ENCODE measurements around the gene CRYBB1.

Gene CRYBB1

DNA sequence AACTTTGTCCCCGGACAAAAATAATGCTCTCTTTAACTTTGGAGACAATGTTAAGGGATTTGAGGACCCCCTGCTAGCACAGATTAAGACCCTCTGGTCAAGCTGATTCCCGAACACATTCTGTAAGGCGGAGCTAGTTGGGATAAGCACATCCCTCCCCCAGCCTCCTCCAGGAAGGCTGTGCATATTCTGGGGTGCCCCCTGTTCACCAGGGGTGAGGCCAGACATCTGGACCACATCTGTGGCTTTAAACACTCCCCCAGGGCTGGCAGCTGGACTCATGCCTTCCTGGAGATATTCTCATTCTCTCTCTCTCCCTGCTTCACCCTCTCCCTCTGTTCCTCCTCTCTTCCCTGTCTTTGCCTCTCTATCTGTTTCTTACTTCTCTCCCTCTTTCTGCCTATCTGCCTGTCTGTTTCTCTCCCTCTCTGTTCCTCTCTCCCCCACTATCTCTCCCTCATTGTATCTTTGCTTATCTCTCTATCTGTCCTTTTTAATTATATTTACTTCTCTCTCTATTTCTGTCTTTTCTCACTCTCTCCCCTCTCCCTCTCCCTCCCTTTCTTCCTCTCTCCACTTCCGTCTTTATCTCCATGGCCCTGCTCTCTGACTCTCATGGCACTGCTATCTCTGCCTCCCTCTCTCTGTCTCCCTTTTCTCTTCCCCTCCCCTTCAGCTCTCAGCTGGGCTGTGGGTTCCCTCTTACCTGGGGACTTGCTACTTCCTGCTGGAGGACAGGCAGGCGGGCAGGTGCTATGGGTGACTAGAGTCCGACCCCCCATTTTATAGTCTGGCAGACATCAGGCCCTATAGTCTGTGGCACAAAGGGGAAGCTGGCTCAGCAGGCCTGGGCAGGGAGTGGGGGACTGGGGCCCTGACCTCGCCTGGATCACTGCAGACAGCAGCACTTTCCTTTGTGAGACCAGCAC is at the start of gene CRYBB1:
Gene CRYBB1, minus strand, starts transcription at position 757 of the 929 bp plus-strand sequence. CDS start 1,708 bp downstream, outside the sequence.
- DNase-seq (ENCODE audit: low read depth, low spot score) = no peak

DNA sequence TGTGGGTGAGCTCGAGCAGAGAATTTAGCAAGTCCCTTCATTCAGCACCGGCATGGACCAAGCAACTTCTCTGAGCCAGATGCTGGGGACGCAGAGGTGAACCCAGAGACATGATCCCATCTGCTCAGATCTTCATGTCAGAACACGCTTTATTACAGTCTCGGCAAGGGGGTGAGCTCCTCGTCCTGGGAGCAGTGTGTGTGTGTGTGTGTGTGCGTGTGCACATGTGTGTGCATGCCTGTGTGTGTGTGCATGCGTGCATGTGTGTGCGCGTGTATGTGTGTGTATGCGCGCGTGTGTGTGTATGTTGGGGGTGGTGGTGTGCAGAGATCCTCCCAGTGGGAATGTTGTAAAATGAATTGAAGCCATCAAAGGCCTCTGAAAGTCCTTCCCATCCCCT is 49.3 kb upstream of the CRYBB1 start:
- DNase-seq (ENCODE audit: low read depth, low spot score) = no peak

DNA sequence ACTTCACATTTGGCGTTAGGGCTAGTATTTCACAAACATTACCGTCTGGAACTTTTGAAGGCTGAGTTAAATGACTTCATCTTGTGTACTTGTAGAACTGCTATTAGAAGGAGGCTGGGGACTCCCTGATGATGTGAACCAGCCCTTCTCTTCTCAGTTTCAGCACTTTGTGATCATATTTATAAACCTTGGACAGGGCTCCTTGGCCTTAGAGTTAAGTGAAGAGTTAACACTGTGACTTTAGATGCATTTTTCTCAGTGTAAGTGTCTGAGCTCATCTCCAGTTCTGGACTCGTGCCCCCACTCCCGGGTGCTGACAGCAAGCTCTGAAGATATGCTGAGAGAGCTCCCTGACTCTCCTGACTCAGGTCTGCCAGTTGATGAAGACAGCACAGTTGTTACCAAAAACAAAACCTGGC is 48.0 kb upstream of the CRYBB1 start:
- no peak for DNase-seq (ENCODE audit: low read depth, low spot score)

DNA sequence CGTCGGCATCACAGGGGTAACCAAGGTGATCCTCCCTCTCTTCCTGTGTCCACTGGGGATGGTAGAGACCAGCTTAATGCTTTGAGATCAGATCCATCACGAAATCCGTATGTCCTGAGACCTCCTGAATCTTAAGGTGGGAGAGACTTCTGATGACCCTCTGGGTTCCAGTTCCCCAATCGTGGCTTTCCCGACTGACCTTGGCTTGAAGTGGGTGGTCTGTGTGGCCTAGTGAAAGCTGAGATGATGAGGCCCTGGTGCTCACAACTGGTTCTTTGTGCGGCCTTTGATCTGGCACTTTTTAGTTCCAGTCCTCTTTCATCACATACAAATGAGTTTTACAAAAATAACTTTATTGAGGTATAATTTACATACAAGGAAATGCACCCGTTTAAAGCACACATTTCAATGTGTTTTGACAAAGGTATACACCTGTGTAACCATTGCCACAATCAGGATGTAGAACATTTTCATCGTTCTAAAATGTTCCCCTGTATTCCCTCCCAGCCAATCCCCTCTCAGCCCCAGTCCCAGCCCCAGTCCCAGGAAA is 45.6 kb upstream of the CRYBB1 start:
- no peak for DNase-seq (ENCODE audit: low read depth, low spot score)

DNA sequence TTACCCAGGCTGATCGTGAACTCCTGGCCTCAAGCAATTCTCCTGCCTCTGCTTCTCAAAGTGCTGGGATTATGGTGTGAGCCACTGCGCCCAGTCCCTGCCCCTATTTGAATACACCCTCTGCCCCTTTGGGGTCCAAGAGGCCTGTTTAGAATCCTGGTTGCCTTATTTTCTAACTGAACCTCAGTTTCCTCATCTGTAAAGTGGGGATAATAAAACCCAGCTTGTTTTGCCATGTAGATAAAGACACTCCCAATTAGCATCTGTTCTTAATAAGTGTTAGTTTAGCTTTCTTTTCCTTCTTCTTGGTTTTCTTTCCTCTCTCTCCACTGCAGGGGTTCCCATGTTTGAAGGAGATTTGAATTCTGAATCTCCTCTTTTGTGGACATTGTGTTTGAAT is 44.3 kb upstream of the CRYBB1 start:
- DNase-seq (ENCODE audit: low read depth, low spot score) = no peak

DNA sequence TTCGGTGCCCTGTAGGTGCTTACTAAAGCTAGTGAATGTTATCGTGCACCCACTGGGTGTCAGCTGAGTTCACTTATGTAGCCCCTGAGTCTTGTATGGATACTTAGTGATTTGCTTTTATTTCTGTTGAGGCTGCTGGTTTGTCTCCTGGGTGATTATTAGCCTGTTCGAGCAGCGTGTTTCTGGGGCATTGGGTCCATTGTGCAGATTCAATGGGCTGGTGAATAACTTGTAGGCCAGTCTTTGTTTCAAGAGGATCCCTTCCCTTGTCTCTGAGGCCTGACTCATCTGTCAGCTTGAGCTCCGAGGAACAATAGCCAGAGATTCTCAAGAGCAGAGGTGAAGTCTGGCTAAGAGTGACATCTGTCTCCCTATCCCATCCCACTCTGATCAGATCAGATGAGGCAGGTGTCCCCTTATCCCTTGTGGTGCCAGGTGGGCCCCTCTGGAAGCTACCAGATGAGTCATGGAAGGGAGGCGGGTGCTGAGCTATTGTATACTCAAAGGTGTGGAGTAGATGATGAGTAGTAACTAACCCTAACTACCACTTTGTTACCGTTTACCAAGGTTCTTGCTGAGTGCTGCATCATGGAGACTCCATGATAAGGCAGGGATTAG is 43.2 kb upstream of the CRYBB1 start:
- DNase-seq (ENCODE audit: low read depth, low spot score) = no peak

DNA sequence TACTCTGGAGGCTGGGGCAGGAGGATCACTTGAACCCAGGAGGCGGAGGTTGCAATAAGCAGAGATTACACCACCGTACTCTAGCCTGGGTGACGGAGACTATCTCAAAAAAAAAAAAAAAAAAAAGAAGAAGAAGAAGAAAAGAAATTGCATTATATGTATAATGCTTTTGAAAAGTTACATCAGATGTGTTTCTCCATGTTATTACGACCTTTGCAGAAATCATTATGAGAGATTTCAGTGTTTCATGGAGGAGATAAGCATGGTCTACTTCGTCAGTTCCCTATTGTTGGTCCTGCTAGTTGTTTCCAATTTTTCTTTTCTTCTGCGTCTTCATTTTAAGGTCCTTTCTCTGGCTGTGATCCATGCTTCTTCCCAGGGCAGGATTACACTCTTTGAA is 42.5 kb upstream of the CRYBB1 start:
- no peak for DNase-seq (ENCODE audit: low read depth, low spot score)

DNA sequence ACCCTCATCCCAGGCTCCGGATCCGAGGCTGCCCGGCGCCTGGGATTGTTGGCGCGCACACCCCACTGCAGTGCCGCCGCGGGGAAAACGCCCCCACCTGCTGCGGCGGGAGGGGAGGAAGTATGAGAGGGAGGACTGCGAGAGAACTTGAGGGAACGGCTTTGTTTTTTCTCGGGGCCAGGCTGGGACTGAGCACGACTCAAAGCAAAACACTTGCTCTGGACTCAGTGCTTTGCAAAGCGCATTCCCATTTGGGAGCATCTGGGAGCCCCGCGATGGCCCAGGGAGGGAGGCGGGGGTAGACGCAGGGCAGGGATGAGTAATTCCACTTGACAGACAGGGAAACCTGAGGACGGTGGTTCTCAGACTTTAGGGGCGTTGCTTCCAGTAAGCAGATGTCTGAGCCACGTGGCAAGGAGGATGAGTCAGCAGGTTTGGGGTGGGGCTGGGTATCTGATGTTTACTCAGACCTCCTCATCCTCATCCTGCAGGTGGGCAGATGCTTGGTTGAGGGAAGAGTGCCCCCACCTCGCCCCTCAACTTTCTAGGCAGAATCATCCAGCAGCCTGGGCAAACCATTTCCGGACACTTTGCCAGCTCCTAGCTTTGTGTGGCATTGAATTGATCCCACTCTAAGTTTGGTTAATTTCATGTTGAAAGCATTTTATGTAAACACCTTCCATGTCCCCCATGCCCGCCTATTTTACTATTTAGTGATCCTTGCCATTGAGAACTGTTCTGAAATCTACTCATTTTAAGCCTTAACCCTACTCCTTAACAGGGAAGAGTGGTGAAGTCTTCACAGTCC is 41.0 kb upstream of the CRYBB1 start:
- peak; percentile 67 for DNase-seq (ENCODE audit: low read depth, low spot score)

DNA sequence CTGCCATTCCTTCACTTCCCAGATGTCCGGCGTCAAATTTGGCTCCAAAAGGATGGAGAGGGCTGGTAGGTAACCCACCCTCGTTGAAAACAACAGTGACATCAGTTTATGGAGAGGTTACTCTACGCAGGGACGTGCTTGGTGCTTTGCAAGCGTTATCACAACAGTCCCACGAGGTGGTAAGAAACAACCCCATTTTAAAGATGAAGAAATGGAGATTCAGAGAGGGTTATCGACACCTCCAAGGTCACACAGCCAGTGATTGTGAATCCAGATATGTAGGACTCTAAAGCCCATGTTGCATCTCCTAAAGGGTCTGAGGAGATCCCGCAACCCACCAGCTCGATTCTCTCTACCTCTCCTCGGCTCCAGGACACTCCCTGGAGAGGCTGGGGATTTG is 40.3 kb upstream of the CRYBB1 start:
- DNase-seq (ENCODE audit: low read depth, low spot score) = no peak

DNA sequence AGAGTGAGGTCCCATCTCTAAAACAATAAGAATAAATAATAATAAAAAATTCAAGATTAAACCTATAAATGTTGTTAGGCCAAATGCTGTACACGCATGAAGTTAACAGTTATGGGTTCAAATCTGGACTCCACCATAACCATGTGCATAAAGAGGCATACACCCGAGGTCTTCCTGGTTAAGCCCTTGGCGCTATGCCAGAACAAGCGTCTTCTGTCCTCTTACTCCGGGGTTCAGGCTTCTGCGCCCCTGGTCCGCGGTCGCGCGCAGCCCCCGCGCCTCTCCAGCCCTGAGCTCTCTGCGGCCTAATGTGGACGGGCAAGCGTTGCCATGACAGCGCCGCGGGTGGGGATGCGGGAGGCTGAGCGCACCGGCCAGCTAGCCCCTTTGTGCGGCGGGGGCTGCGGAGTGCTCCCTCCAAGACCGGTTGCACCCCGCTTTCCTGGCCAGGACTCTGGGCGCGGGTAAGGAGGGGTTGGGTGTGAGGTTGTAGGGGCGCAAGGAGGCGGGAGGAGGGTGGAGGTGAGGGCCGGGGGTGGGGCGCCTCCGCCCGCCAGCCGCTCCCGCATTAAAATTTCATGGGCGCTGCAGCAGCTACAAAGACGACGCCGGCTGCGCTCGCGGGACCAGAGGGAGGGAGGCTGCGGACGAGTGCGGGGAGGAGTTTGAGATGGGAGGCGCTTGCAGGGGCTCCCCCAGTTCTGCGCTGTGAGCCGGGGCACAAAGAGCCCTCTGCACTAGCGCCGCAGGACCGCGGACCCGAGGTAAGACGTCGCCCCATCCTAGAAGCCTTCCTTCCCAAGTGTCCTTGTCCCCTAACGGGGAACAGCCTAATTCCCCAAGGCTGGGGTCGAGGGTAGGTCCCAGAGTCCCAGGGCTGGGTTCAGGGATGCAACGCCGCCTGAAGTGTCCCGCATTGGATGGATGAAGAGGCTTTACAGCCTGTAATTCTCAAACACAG is 39.3 kb upstream of the CRYBB1 start, which contains the start of gene MIAT:
Gene MIAT, plus strand, starts transcription at position 698 of the 961 bp plus-strand sequence.
- no peak for DNase-seq (ENCODE audit: low read depth, low spot score)

DNA sequence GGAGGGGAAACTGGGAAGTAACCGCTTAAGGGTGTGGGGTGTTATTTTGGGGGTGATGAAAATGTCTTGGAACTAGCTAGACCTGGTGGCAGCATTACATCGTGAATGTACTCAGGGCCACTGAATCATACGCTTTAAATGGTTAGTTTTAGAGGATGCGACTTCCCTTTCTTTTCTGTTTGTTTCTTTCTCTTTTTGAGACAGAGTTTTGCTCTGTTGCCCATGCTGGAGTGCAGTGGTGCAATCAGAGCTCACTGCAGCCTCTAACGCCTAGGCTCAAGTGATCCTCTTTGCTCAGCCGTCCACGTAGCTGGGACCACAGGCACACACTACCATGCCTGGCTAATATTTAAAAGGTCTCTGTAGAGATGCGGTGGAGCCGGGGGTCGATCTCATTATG is 34.0 kb upstream of the CRYBB1 start:
- no peak for DNase-seq (ENCODE audit: low read depth, low spot score)

DNA sequence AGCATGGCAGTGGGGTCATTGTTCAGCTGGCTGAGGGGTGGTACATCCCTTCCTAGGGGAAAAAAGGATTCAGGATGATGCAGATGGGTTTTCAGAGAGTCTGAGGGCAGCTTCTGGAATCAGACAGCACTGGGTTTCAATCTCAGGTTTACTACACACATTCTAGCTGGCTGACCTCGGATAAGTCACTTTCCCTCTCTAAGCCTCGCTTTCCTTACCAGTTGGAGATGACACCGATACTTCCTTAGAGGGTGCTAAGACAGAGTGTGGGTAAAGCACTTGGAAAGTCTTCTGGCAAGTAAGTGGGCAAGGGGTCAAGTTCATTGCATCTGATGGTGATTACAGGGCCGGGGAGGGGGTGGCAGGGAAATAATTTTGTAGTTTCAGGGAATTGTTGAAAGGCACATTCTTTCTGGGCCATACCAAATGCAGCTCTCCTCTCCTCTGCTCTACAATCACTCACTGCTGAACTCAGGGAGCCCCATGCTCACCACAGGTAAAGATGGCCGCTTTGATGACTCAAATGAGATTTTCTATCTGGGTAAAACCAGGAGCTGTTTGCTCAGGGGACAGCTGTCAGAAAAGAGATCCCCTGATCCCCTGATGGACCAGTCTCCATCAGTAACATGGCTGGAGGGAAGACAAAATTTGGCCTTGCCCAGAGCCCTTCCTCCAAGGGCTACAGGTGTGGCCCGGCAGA is 33.0 kb upstream of the CRYBB1 start:
- DNase-seq (ENCODE audit: low read depth, low spot score) = no peak

DNA sequence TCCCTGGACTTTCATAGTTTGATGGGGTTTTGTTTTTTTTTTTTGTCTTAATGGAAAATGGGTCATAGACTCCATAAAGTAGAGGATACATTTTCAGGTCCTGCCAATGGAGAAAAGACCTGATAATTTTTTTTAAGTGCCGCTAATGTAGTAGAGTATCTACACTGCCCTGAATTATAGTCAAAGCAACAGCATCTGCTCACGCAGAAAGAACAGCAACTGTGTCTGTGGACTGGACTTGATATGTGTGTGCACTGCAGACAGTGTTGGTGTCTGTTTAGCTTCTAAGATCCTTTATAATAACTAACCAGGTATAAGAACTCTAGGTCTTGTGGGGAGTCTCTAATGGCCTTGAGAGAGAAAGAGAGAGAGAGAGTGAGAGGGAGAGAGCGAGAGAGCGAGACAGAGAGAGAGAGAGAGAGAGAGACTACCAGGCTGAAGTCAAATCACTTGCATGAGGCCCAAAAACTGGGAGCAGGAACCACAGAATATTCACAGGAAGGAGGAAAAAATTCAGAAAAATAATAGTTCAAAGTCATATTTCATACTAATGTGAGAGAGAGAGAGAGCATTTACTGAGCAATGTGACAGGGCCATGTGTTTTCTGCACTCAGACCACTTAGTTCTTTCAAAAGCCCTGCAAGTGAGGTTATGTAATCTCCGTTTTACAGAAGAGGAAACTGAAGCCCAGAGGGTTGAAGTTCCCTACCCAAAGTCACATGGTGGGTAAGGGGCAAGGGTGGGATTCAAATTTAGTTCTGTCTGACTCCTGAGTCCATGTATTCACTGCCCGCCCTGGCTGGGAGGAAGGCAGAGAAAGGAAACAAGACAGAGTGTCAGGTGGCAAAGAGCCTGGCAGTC is 30.9 kb upstream of the CRYBB1 start:
- DNase-seq (ENCODE audit: low read depth, low spot score) = no peak

DNA sequence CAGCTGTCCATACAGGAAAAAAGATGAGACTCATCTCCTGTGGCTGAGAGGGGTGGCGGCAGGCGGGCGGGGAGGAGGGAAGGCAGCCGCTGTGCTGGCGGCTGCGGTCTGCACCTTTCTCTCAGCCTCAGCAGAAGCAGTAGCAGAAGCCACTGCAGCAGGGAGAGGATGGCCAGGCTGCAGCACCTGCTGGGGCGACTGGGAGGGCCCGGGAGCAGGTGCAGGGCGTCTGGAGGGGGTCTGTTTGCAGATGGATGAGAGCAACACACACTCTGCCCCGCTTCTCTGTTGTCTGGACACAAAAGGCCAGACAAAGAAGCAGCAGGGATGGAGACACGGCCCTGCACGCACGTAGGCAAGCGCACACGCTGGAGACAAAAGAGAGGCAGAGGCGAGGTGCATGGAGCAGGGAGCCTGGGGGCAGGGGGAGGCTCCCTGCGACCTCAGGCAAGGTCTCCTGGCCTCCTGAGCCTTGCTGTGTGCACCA is 30.2 kb upstream of the CRYBB1 start:
- no peak for DNase-seq (ENCODE audit: low read depth, low spot score)

DNA sequence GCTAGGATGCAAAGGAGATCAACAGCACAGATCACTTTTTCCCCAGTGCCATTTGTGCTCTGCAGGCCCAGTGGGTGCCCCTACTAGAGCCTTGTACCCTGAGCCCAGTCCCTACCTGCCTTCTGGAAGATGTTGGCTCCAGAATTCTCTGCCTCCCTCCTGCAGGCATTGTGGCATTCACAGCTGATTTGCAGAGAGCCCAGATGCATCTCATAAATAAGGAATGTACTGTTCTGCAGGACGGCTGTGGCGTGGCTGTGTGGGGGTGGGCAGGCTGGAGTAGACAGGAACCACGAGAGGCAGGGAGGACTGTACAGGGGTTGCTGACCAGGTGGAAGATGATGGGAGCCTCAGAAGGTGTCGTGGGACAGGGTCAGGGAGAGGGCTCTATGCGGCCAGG is 28.3 kb upstream of the CRYBB1 start:
- DNase-seq (ENCODE audit: low read depth, low spot score) = no peak

DNA sequence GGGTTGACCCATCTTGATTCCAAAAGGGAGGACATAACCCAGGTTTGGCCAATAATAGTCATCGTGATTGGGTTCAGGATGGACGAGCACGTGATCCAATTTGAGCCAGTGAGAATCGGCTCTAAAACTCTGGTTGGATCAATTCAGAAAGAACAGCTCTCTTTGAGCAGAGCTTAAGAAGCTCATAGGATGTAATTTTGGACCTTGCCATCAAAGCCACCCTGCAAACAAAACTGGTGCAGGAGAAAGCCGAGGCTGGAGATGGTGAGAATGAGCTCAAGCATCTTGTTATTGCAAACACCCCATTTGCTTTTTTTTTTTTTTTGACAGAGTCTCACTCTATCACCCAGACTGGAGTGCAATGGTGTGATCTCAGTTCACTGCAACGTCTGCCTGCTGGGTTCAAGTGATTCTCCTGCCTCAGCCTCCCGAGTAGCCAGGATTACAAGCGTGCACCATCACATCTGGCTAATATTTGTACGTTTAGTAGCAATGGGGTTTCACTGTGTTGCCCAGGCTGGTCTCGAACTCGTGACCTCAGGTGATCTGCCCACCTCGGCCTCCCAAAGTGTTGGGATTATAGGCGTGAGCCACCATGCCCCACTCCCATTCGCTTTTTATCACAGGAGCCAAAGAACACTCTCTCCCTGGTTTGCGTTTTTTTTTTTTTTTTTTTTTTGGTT is 25.7 kb upstream of the CRYBB1 start:
- DNase-seq (ENCODE audit: low read depth, low spot score) = no peak

DNA sequence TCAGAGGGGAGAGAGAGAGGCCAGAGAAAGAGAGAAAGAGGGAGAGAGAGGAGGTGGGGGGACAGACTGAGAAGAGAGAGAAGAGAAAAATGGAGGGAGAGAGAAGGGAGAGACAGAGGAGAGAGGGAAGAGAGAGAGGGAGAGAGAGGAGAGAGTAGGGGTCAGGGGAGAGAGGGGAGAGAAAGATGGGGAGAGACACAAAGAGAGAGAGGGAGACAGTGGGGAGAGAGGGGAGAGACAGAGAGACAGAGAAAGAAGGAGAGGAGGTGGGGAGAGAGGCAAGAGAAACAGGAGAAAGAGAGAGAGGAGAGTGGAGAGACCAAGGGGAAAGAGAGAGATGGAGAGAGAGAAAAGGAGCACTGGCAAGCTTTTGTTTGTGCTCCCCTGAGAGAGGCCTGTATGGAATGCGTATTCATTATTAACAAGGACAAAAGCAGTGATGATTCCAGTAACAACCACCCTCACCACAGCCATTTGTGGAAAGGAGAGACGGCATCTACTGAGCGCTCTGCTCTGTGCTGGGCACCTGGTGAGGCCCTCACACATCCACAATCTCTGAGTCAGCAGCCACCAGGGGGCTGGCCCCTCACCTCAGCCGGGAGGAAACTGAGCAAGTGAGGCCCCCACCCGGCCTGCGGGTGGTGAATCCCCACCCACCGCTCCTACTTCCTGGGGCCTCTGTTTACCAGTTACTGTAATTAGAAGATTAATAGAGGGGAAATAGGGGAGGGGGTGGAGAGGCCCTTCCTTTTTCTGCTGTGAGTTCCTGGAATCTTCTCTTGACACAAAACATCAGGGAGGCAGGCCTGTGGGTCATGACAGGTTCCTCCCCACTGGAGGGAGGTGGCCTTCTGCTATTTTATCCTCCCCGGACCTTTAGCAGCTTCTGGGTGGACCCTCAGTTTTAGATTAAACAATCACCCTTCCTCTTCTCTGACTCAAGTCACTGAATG is 24.9 kb upstream of the CRYBB1 start:
- no peak for DNase-seq (ENCODE audit: low read depth, low spot score)

All from smooth muscle cell of the brain vasculature (primary cell).